Measurements from ENCODE around the gene ARRDC4.

The ARRDC4 gene

GRCh38 chr15:97972366-97972765, 11.9 kb downstream of the ARRDC4 start:
- Histone ChIP-seq H3K27ac (no peak overlapping the region), H3K9ac (ENCODE audit: insufficient read length) (no peak overlapping the region), H3K36me3 (ENCODE audit: insufficient read depth, low read length) (no peaks in the 10 kb centered on the region), H3K4me3 (no peak overlapping the region), H3K9me3 (ENCODE audit: low read depth, low read length) (no peaks in the 10 kb centered on the region)
- TF ChIP-seq EZH2 (IDR thresholded peaks at IDR 0.05): no peak
- no peak for TF ChIP-seq POLR2AphosphoS5 (IDR thresholded peaks at IDR 0.05; ENCODE audit: borderline replicate concordance, low read depth, low read length)
- TF ChIP-seq FOXP2 (optimal IDR thresholded peaks at IDR 0.05; ENCODE audit: control extremely low read depth, extremely low read length, insufficient read depth): no peak
- no peak for DNase-seq (ENCODE audit: low read depth, low spot score)

- H3K9me3 ChIP-seq (ENCODE audit: low read depth, low read length): no peaks in the 10 kb centered on the region
- no peak overlapping the region for H3K27ac ChIP-seq
- H3K9ac ChIP-seq (ENCODE audit: insufficient read length): no peak overlapping the region
- TF ChIP-seq EZH2 (IDR thresholded peaks at IDR 0.05): no peak
- TF ChIP-seq POLR2AphosphoS5 (IDR thresholded peaks at IDR 0.05; ENCODE audit: borderline replicate concordance, low read depth, low read length): no peak
- TF ChIP-seq FOXP2 (optimal IDR thresholded peaks at IDR 0.05; ENCODE audit: control extremely low read depth, extremely low read length, insufficient read depth): no peak
- no peak for DNase-seq (ENCODE audit: low read depth, low spot score)
- no peaks in the 10 kb centered on the region for H3K36me3 ChIP-seq (ENCODE audit: insufficient read depth, low read length)
- H3K4me3 ChIP-seq: no peak overlapping the region
Observed at GRCh38 chr15:97976129-97976528, 15.6 kb downstream of the ARRDC4 start.

GRCh38 chr15:97976766-97977503, 16.4 kb downstream of the ARRDC4 start:
- TF ChIP-seq EZH2 (IDR thresholded peaks at IDR 0.05) (no peak), POLR2AphosphoS5 (IDR thresholded peaks at IDR 0.05; ENCODE audit: borderline replicate concordance, low read depth, low read length) (no peak), FOXP2 (optimal IDR thresholded peaks at IDR 0.05; ENCODE audit: control extremely low read depth, extremely low read length, insufficient read depth) (no peak)
- DNase-seq (ENCODE audit: low read depth, low spot score): no peak
- Histone ChIP-seq H3K27ac (no peak overlapping the region), H3K9me3 (ENCODE audit: low read depth, low read length) (no peaks in the 10 kb centered on the region), H3K36me3 (ENCODE audit: insufficient read depth, low read length) (no peaks in the 10 kb centered on the region), H3K9ac (ENCODE audit: insufficient read length) (no peak overlapping the region), H3K4me3 (no peak overlapping the region)

- Histone ChIP-seq H3K27ac (no peak overlapping the region), H3K4me3 (no peak overlapping the region), H3K9me3 (ENCODE audit: low read depth, low read length) (no peaks in the 10 kb centered on the region), H3K9ac (ENCODE audit: insufficient read length) (no peak overlapping the region), H3K36me3 (ENCODE audit: insufficient read depth, low read length) (no peaks in the 10 kb centered on the region)
- no peak for DNase-seq (ENCODE audit: low read depth, low spot score)
- no peak for TF ChIP-seq EZH2 (IDR thresholded peaks at IDR 0.05)
Observed at GRCh38 chr15:97977734-97978133, 17.2 kb downstream of the ARRDC4 start.

- Histone ChIP-seq H3K4me3 (no peak overlapping the region), H3K27ac (no peak overlapping the region), H3K9ac (ENCODE audit: insufficient read length) (no peak overlapping the region), H3K36me3 (ENCODE audit: insufficient read depth, low read length) (no peaks in the 10 kb centered on the region), H3K9me3 (ENCODE audit: low read depth, low read length) (no peaks in the 10 kb centered on the region)
- DNase-seq (ENCODE audit: low read depth, low spot score): no peak
- TF ChIP-seq EZH2 (IDR thresholded peaks at IDR 0.05): no peak
- TF ChIP-seq POLR2AphosphoS5 (IDR thresholded peaks at IDR 0.05; ENCODE audit: borderline replicate concordance, low read depth, low read length): no peak
- no peak for TF ChIP-seq FOXP2 (optimal IDR thresholded peaks at IDR 0.05; ENCODE audit: control extremely low read depth, extremely low read length, insufficient read depth)
Observed at GRCh38 chr15:97978401-97979139, 18.1 kb downstream of the ARRDC4 start.

- DNase-seq (ENCODE audit: low read depth, low spot score): no peak
- no peak for TF ChIP-seq POLR2AphosphoS5 (IDR thresholded peaks at IDR 0.05; ENCODE audit: borderline replicate concordance, low read depth, low read length)
- no peak for TF ChIP-seq FOXP2 (optimal IDR thresholded peaks at IDR 0.05; ENCODE audit: control extremely low read depth, extremely low read length, insufficient read depth)
- TF ChIP-seq EZH2 (IDR thresholded peaks at IDR 0.05): no peak
- H3K36me3 ChIP-seq (ENCODE audit: insufficient read depth, low read length): no peaks in the 10 kb centered on the region
- H3K9me3 ChIP-seq (ENCODE audit: low read depth, low read length): no peaks in the 10 kb centered on the region
- H3K9ac ChIP-seq (ENCODE audit: insufficient read length): no peak overlapping the region
- H3K27ac ChIP-seq: no peak overlapping the region
- H3K4me3 ChIP-seq: no peak overlapping the region
Observed at GRCh38 chr15:97979140-97979520, 18.6 kb downstream of the ARRDC4 start.

GRCh38 chr15:97981058-97981457, 20.6 kb downstream of the ARRDC4 start:
- Histone ChIP-seq H3K4me3 (no peak overlapping the region), H3K9me3 (ENCODE audit: low read depth, low read length) (no peaks in the 10 kb centered on the region), H3K9ac (ENCODE audit: insufficient read length) (no peak overlapping the region), H3K36me3 (ENCODE audit: insufficient read depth, low read length) (no peaks in the 10 kb centered on the region), H3K27ac (no peak overlapping the region)
- no peak for DNase-seq (ENCODE audit: low read depth, low spot score)
- TF ChIP-seq EZH2 (IDR thresholded peaks at IDR 0.05) (no peak), FOXP2 (optimal IDR thresholded peaks at IDR 0.05; ENCODE audit: control extremely low read depth, extremely low read length, insufficient read depth) (no peak), POLR2AphosphoS5 (IDR thresholded peaks at IDR 0.05; ENCODE audit: borderline replicate concordance, low read depth, low read length) (no peak)

- Histone ChIP-seq H3K4me3 (no peak overlapping the region), H3K27ac (no peak overlapping the region), H3K36me3 (ENCODE audit: insufficient read depth, low read length) (no peaks in the 10 kb centered on the region), H3K9ac (ENCODE audit: insufficient read length) (no peak overlapping the region), H3K9me3 (ENCODE audit: low read depth, low read length) (no peaks in the 10 kb centered on the region)
- TF ChIP-seq EZH2 (IDR thresholded peaks at IDR 0.05): no peak
- no peak for TF ChIP-seq POLR2AphosphoS5 (IDR thresholded peaks at IDR 0.05; ENCODE audit: borderline replicate concordance, low read depth, low read length)
- TF ChIP-seq FOXP2 (optimal IDR thresholded peaks at IDR 0.05; ENCODE audit: control extremely low read depth, extremely low read length, insufficient read depth): no peak
- DNase-seq (ENCODE audit: low read depth, low spot score): no peak
Observed at GRCh38 chr15:97981758-97982157, 21.3 kb downstream of the ARRDC4 start.

Data from SK-N-MC (cell line).